ENCODE results near the gene TMEM161A. TPM values are rescaled to one million over a fixed set of nuclear protein-coding genes. Genes with fewer than 3 reads are reported as not detected.

The TMEM161A gene
- polyA plus RNA-seq, 1 donor from 2014 or later = 19.5 TPM

GRCh38 chr19:19110410-19111135, 27.7 kb downstream of the TMEM161A start:
- Histone ChIP-seq H3K4me3 (ENCODE audit: low read length) (no peak overlapping the region), H3K9ac (ENCODE audit: low read length) (no peak overlapping the region), H3K9me3 (ENCODE audit: low read length) (no peaks in the 10 kb centered on the region), H3K79me2 (replicated peaks; ENCODE audit: insufficient read depth, low read length) (no peaks in the 10 kb centered on the region), H2AFZ (ENCODE audit: low read depth, low read length) (no peak overlapping the region), H4K20me1 (ENCODE audit: insufficient read depth) (no peaks in the 10 kb centered on the region), H3K27ac (ENCODE audit: low read length) (no peak overlapping the region), H3K36me3 (ENCODE audit: insufficient read depth, low read length) (no peaks in the 10 kb centered on the region), H3K27me3 (ENCODE audit: insufficient read depth, low read depth, low read length) (no peaks in the 10 kb centered on the region), H3F3A (ENCODE audit: insufficient read depth, low read length, poor library complexity, severe bottlenecking) (no peaks in the 10 kb centered on the region), H3K4me2 (ENCODE audit: low read length) (no peak overlapping the region), H3K9me2 (ENCODE audit: insufficient read depth, low read length) (no peaks in the 10 kb centered on the region)
- TF ChIP-seq SMC3 (conservative IDR thresholded peaks at IDR 0.05; ENCODE audit: poor library complexity) (no peak), RAD21 (conservative IDR thresholded peaks at IDR 0.05) (no peak), MXI1 (conservative IDR thresholded peaks at IDR 0.05; ENCODE audit: poor library complexity, severe bottlenecking) (no peak)

- Histone ChIP-seq H3K36me3 (ENCODE audit: insufficient read depth, low read length) (no peaks in the 10 kb centered on the region), H3K9ac (ENCODE audit: low read length) (no peak overlapping the region), H3K9me2 (ENCODE audit: insufficient read depth, low read length) (no peaks in the 10 kb centered on the region), H3K4me3 (ENCODE audit: low read length) (no peak overlapping the region), H3K9me3 (ENCODE audit: low read length) (no peaks in the 10 kb centered on the region), H3K79me2 (replicated peaks; ENCODE audit: insufficient read depth, low read length) (no peaks in the 10 kb centered on the region), H3F3A (ENCODE audit: insufficient read depth, low read length, poor library complexity, severe bottlenecking) (no peaks in the 10 kb centered on the region), H3K27me3 (ENCODE audit: insufficient read depth, low read depth, low read length) (no peaks in the 10 kb centered on the region), H2AFZ (ENCODE audit: low read depth, low read length) (no peak overlapping the region), H3K4me2 (ENCODE audit: low read length) (no peak overlapping the region), H4K20me1 (ENCODE audit: insufficient read depth) (no peaks in the 10 kb centered on the region), H3K27ac (ENCODE audit: low read length) (no peak overlapping the region)
- TF ChIP-seq MXI1 (conservative IDR thresholded peaks at IDR 0.05; ENCODE audit: poor library complexity, severe bottlenecking) (no peak), POLR2AphosphoS5 (IDR thresholded peaks at IDR 0.05) (no peak), CTCF (IDR thresholded peaks at IDR 0.05; ENCODE audit: poor library complexity, severe bottlenecking) (no peak), RAD21 (conservative IDR thresholded peaks at IDR 0.05) (no peak), TAF1 (IDR thresholded peaks at IDR 0.05; ENCODE audit: low read depth) (no peak), REST (IDR thresholded peaks at IDR 0.05; ENCODE audit: borderline replicate concordance) (no peak), EZH2 (IDR thresholded peaks at IDR 0.05; ENCODE audit: borderline replicate concordance, insufficient read depth, low read length, poor library complexity, severe bottlenecking) (no peak), SMC3 (conservative IDR thresholded peaks at IDR 0.05; ENCODE audit: poor library complexity) (no peak), EP300 (conservative IDR thresholded peaks at IDR 0.05; ENCODE audit: poor library complexity, severe bottlenecking) (no peak)
Measured at GRCh38 chr19:19109601-19110000, 28.7 kb downstream of the TMEM161A start.

All from neural cell (in vitro differentiated cells).